Measurements from ENCODE around the gene CAGE1. TPM values are rescaled to one million over a fixed set of nuclear protein-coding genes. Genes with fewer than 3 reads are reported as not detected.
A peak's percentile ranks its signal among the peaks of the same experiment; 100 is the strongest.

The CAGE1 gene
- polyA plus RNA-seq, 2 of the 4 experiments (the other 2 are of a cell fraction), result 0.09 to 0.12 TPM

DNA sequence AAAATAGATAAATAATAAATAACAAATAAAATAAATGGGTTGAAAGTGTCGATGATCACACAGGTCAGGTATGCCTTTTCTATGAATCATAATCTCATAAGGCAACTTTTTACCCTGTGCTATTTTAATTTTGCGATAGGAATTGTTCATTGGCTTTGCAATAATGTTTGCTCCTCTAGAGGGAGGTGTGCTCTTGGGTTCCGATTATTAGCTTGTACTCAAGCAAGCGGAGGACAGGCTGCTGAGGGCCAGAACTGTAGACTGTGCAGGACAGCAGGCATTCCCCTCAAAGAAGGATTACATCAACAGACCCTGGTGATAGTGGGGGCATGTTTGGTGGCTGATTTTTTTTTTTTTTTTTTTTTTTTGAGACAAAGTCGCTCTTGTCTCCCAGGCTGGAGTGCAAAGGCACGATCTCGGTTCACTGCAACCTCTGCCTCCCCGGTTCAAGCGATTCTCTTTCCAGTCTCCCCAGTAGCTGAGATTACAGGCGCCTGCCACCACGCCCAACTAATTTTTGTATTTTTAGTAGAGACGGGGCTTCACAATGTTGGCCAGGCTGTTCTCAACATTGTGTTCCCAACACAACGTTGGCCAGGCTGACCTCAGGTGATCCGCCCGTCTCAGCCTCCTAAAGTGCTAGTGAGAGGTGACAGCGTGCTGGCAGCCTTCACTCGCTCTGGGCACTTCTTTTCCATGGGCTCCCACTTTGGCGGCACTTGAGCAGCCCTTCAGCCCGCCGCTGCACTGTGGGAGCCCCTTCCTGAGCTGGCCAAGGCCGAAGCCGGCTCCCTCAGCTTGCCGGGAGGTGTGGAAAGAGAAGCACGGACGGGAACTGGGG, 35.6 kb upstream of the CAGE1 start:
- 0 out of 3 replicates have a peak, but pooled peaks cover 4% of the 10 kb centered on the region for H3K4me1 ChIP-seq
- FAIRE-seq (no peak), ATAC-seq (peak; percentile 86 to 89), DNase-seq (ENCODE audit: low read depth in 1 of 2, low spot score in 1 of 2) (peak; percentile 29 to 56)
- no peak overlapping the region for H3K27ac ChIP-seq
- CTCF ChIA-PET, result interaction anchor here (0.7 to 1.6 kb wide), 13 partner anchors 9 to 856 kb away, joined by 3 to 10 read pairs (median 3); no protein-coding TSS in a partner anchor
- no peak for TF ChIP-seq CHD2 (IDR thresholded peaks at IDR 0.05; ENCODE audit: low read length, partially characterized antibody)
- TF ChIP-seq, protein P1, sequence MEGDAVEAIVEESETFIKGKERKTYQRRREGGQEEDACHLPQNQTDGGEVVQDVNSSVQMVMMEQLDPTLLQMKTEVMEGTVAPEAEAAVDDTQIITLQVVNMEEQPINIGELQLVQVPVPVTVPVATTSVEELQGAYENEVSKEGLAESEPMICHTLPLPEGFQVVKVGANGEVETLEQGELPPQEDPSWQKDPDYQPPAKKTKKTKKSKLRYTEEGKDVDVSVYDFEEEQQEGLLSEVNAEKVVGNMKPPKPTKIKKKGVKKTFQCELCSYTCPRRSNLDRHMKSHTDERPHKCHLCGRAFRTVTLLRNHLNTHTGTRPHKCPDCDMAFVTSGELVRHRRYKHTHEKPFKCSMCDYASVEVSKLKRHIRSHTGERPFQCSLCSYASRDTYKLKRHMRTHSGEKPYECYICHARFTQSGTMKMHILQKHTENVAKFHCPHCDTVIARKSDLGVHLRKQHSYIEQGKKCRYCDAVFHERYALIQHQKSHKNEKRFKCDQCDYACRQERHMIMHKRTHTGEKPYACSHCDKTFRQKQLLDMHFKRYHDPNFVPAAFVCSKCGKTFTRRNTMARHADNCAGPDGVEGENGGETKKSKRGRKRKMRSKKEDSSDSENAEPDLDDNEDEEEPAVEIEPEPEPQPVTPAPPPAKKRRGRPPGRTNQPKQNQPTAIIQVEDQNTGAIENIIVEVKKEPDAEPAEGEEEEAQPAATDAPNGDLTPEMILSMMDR (IDR thresholded peaks at IDR 0.05), result peak; percentile 42; the same call in 2 of the 3 replicates
- TF ChIP-seq ZNF302 (CRISPR knock-in tag; IDR thresholded peaks at IDR 0.05), result no peak
- TF ChIP-seq PHF8 (IDR thresholded peaks at IDR 0.05; ENCODE audit: borderline replicate concordance, low read depth), result no peak
- TF ChIP-seq ESRRA (IDR thresholded peaks at IDR 0.05; ENCODE audit: borderline replicate concordance, low read length), result no peak
- no peak for TF ChIP-seq ZFP36 (IDR thresholded peaks at IDR 0.05; ENCODE audit: borderline replicate concordance, partially characterized antibody)
- peak; percentile 61 to 62 for TF ChIP-seq RAD21 (conservative IDR thresholded peaks at IDR 0.05 in 1 of 2, IDR thresholded peaks at IDR 0.05 in 1 of 2)
- no peak overlapping the region for H3K4me3 ChIP-seq
- 82% methylated on average over 25 of the region's 25 CpGs for WGBS (ENCODE audit: missing lambda C conversion rate)
- H3K9me3 ChIP-seq, result no peaks in the 10 kb centered on the region
- POLR2A ChIA-PET, result interaction anchor here (0.7 kb wide), 1 partner anchor 30 kb away, joined by 4 read pairs; no protein-coding TSS in a partner anchor
- no peak overlapping the region for H3K4me2 ChIP-seq

DNA sequence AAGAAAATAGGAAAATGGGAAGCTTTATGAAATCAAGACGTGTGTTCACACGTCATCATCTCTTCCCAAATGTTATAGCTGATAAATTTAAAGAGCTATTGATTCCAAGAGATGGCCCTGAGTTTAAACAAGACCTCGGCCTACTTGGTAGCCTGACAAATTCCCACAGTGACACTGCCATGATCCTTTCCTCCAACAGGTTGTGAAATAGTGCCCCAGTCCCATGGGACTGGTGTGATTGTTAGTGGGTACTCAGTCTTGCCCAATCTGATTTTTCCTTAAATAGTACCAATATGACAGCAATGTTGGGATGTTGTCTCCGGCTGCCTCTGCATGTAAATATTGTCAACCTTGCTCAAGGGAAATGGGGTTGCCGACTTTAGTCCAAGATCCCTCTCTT, 34.5 kb upstream of the CAGE1 start:
- ATAC-seq (no peak), DNase-seq (ENCODE audit: low read depth in 1 of 2, low spot score in 1 of 2) (no peak), FAIRE-seq (no peak)
- TF ChIP-seq ZC3H11A (IDR thresholded peaks at IDR 0.05) (no peak), PHF8 (IDR thresholded peaks at IDR 0.05; ENCODE audit: borderline replicate concordance, low read depth) (no peak), FOXS1 (CRISPR knock-in tag; IDR thresholded peaks at IDR 0.05) (no peak), CEBPB (IDR thresholded peaks at IDR 0.05) (no peak), ZFP36 (IDR thresholded peaks at IDR 0.05; ENCODE audit: borderline replicate concordance, partially characterized antibody) (no peak)
- TF ChIP-seq, protein P2, sequence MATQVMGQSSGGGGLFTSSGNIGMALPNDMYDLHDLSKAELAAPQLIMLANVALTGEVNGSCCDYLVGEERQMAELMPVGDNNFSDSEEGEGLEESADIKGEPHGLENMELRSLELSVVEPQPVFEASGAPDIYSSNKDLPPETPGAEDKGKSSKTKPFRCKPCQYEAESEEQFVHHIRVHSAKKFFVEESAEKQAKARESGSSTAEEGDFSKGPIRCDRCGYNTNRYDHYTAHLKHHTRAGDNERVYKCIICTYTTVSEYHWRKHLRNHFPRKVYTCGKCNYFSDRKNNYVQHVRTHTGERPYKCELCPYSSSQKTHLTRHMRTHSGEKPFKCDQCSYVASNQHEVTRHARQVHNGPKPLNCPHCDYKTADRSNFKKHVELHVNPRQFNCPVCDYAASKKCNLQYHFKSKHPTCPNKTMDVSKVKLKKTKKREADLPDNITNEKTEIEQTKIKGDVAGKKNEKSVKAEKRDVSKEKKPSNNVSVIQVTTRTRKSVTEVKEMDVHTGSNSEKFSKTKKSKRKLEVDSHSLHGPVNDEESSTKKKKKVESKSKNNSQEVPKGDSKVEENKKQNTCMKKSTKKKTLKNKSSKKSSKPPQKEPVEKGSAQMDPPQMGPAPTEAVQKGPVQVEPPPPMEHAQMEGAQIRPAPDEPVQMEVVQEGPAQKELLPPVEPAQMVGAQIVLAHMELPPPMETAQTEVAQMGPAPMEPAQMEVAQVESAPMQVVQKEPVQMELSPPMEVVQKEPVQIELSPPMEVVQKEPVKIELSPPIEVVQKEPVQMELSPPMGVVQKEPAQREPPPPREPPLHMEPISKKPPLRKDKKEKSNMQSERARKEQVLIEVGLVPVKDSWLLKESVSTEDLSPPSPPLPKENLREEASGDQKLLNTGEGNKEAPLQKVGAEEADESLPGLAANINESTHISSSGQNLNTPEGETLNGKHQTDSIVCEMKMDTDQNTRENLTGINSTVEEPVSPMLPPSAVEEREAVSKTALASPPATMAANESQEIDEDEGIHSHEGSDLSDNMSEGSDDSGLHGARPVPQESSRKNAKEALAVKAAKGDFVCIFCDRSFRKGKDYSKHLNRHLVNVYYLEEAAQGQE (IDR thresholded peaks at IDR 0.05), result no peak
- TF ChIP-seq, protein P3, sequence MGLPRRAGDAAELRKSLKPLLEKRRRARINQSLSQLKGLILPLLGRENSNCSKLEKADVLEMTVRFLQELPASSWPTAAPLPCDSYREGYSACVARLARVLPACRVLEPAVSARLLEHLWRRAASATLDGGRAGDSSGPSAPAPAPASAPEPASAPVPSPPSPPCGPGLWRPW (IDR thresholded peaks at IDR 0.05), result no peak
- WGBS (ENCODE audit: missing lambda C conversion rate), result 93% methylated on average over 5 of the region's 5 CpGs
- Histone ChIP-seq H3K4me3 (no peak overlapping the region), H3K27ac (no peak overlapping the region), H3K4me2 (no peak overlapping the region), H3K9me3 (no peaks in the 10 kb centered on the region), H3K4me1 (peaks cover 11% of the 10 kb centered on the region; the same call in 2 of the 3 replicates)
- ChIA-PET POLR2A (no interaction called here), CTCF (interaction anchor here (0.7 to 1.6 kb wide), 4 partner anchors 59 to 193 kb away, joined by 3 to 10 read pairs (median 3); no protein-coding TSS in a partner anchor)

DNA sequence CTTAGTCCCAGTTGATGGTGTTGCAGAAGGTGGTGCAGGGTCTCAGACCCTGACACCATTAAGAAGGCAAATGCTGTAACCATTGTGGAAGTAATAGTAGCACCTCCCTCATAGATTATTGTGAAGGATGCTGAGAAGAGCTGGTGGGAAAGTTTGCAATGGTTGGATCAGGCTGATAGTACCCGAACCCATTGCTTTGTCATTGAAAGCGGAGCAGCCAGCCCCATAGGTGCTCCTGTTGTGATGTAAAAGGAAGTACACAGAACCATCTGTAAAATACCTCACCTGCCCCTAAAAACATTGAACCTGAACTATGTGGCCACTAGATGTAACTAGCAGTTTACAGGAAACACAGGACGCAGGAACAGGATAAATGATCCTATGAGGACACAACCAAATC, 31.5 kb upstream of the CAGE1 start:
- FAIRE-seq, result no peak
- Histone ChIP-seq H3K4me1 (peaks cover 34% of the 10 kb centered on the region), H3K27ac (no peak overlapping the region), H3K4me3 (no peak overlapping the region), H3K4me2 (no peak overlapping the region), H3K9me3 (no peaks in the 10 kb centered on the region)
- DNase-seq (ENCODE audit: low read depth in 1 of 2, low spot score in 1 of 2), result no peak
- 96% methylated on average over 3 of the region's 3 CpGs for WGBS (ENCODE audit: missing lambda C conversion rate)
- CTCF ChIA-PET, result no interaction called here
- ATAC-seq, result no peak
- POLR2A ChIA-PET, result no interaction called here
- TF ChIP-seq, protein P4, sequence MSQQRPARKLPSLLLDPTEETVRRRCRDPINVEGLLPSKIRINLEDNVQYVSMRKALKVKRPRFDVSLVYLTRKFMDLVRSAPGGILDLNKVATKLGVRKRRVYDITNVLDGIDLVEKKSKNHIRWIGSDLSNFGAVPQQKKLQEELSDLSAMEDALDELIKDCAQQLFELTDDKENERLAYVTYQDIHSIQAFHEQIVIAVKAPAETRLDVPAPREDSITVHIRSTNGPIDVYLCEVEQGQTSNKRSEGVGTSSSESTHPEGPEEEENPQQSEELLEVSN (IDR thresholded peaks at IDR 0.05; ENCODE audit: borderline replicate concordance, low read depth), result no peak
- TF ChIP-seq, protein P5, sequence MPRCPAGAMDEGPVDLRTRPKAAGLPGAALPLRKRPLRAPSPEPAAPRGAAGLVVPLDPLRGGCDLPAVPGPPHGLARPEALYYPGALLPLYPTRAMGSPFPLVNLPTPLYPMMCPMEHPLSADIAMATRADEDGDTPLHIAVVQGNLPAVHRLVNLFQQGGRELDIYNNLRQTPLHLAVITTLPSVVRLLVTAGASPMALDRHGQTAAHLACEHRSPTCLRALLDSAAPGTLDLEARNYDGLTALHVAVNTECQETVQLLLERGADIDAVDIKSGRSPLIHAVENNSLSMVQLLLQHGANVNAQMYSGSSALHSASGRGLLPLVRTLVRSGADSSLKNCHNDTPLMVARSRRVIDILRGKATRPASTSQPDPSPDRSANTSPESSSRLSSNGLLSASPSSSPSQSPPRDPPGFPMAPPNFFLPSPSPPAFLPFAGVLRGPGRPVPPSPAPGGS (IDR thresholded peaks at IDR 0.05), result no peak
- TF ChIP-seq, protein P1 (IDR thresholded peaks at IDR 0.05), result no peak
- TF ChIP-seq NR3C1 (IDR thresholded peaks at IDR 0.05) (no peak), POLR2A (IDR thresholded peaks at IDR 0.05; ENCODE audit: low read length) (no peak), BHLHE40 (IDR thresholded peaks at IDR 0.05; ENCODE audit: low read depth, low read length) (no peak), EP300 (IDR thresholded peaks at IDR 0.05) (no peak), SREBF2 (IDR thresholded peaks at IDR 0.05) (no peak), HOXB13 (CRISPR knock-in tag; IDR thresholded peaks at IDR 0.05; ENCODE audit: low read depth) (no peak), CHD2 (IDR thresholded peaks at IDR 0.05; ENCODE audit: low read length, partially characterized antibody) (no peak)
- TF ChIP-seq, protein P6, sequence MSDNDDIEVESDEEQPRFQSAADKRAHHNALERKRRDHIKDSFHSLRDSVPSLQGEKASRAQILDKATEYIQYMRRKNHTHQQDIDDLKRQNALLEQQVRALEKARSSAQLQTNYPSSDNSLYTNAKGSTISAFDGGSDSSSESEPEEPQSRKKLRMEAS (IDR thresholded peaks at IDR 0.05), result no peak

Data from A549 (cell line).